Measurements from ENCODE around the gene OR2A25.
"Not testable (repeated sequence)": the region's sequence is repeated elsewhere in the genome, so short reads cannot be mapped to it uniquely, and the experiment has no call there.

Gene OR2A25, protein sequence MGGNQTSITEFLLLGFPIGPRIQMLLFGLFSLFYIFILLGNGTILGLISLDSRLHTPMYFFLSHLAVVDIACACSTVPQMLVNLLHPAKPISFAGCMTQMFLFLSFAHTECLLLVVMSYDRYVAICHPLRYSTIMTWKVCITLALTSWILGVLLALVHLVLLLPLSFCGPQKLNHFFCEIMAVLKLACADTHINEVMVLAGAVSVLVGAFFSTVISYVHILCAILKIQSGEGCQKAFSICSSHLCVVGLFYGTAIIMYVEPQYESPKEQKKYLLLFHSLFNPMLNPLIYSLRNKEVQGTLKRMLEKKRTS

GRCh38 chr7:144069511-144069910 lies at the start of gene OR2A25:
OR2A25 (plus strand) TSS chr7:144069811; CDS start chr7:144074220, 4,409 bp downstream.
- DNase-seq = no peak

DNA sequence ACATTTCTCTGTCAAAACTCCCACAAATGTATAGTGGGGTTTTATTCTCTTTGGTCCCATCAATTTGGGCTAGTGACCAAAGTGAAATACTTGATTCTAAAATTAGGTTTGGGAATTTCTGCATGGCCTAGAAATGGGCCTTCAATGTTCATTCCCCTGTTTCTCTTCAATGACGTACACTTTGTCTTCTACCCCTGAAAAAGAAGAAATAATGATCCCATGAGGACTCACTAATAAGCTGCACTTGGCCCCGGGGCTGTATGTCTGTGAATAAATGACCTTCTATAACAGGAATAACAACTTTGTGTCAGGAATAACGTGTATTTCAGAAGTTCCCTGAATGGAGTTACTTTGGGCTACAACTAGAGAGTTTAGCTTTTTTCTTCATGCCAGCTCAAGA lies 49.3 kb upstream of the OR2A25 start:
- no peak for DNase-seq

GRCh38 chr7:144022169-144022568 lies 47.4 kb upstream of the OR2A25 start:
- DNase-seq = no peak

DNA sequence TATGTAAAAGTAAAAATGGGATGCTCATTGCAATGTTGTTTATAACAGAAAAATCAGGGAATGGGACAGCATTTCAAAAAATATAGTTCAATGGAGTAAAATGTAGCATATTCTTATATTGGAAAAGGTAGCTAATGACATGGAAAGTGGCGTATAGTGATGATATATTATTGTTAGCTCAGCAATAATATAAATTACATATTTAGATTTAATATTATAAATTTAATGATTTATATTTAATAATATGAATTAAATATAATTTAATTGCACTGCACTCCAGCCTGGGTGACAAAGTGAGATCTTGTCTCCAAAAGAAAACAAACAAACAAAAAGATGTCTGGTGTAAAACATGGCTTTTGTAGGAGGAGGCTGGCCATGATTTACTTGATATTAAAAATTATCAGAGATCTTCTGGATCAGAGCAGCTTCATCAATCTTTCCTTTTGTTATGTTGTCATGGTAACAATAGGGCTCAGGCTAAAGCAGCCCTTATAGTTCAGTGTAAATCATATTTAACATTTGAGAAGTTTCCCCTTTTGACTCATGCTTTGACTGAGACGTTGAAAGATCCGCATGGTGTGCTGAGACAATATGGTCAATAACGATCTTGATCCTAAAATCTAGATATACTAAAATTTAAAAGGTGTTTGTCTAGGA lies 46.3 kb upstream of the OR2A25 start:
- no peak for DNase-seq

GRCh38 chr7:144024213-144024612 lies 45.4 kb upstream of the OR2A25 start:
- no peak for DNase-seq

DNA sequence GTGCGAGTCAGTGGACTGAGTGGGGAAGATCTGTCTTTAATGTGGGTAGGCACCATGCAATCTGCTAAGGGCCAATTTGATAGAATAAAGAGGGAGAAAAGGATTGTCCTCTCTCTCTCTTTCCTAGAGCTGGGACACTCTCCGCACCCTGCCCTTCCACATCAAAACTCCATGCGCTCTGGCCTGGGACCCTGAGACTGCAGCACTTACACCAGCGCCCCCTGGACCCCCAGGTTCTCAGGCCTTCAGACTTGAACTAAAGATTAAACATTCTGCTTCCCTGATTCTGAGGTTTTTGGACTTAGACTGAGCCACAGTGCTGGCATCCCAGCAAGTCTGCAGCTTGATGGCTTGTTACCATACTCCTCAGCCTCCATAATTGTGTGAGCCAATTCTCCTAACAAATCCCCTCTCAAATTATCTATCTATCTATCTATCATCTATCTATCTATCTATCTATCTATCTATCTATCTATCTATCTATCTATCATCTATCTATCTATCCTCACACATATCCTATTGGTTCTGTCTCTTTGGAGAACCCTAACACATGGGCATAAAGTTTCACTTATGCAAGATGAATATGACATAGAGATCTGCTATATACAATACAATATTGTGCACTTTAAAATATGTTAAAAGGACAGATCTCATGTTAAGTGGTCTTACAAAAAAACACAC lies 43.3 kb upstream of the OR2A25 start:
- DNase-seq = no peak

DNA sequence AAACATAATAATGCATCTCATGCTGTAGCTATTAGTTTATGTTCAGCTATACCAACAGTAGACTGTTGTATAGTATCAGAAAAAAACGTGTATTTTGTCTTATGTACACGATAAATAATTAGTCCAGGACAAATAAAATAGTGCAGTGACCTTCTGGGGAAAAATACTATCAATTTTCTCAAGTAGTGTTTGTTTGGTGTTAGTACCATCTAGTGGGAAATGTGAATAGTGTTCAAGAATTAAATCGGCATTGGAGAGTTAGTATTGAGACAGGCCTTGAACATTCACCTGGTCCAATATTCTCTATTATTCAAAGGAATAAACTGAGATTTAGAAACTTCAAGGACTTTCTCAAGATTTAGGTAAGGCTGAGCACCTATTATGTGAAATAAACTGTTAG lies 42.5 kb upstream of the OR2A25 start:
- DNase-seq = no peak

DNA sequence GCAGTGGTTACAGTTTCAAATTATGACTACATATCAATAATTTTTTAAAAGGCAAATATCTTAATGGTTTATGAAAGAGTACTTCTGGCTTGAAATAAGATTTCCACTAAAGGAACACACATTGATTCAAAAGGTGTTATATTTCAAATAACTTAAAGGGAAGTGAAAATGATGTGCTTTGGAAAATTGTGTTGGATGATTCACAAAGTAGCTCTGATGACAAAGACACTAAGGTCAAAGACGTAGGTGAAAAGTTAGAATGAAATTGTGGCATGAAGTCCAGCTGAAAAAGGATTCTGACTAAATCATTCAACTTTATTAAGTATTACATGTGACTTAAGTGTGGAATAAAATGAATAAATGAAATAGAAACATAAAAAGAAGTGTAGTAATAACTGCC lies 41.6 kb upstream of the OR2A25 start:
- no peak for DNase-seq

- DNase-seq = no peak
Observed at GRCh38 chr7:144028547-144028946, 41.1 kb upstream of the OR2A25 start.

DNA sequence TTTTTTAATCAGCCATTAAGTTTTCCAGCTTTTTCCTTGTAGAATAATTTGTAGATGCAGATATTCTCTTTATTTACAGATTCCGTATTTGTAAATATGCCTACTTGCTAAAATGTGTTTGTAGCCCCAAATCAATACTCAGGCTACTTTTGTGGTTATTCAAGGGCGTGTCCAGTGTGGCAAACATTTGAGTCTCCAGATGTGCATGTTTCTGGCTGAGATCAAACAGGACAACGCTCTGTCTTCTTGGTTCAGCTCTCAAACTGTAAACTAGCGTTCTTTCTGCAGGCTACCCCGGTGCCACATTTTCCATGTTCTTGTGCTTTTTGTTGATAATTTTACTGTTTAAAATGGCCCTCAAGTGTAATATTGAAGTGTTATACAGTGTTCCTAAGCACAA lies 37.1 kb upstream of the OR2A25 start:
- no peak for DNase-seq

- no peak for DNase-seq
Observed at GRCh38 chr7:144032985-144033709, 36.5 kb upstream of the OR2A25 start.

DNA sequence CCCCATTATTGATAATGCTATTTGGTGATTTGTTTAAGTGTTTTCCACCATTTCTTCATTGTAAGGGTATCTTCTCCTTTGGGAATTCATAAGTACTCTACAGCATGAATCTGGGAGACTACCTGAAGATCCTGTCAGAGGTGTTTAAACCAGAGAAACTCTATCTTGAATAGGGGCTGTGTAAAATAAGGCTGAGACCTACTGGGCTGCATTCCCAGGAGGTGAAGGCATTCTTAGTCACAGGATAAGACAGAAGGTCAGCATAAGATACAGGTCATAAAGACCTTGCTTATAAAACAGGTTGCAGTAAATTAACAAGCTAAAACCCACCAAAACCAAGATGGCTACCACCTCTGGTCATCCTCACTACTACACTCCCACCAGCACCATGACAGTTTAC lies 34.2 kb upstream of the OR2A25 start:
- no peak for DNase-seq

- no peak for DNase-seq
Observed at GRCh38 chr7:144036302-144036885, 33.2 kb upstream of the OR2A25 start.

GRCh38 chr7:144037414-144038035 lies 32.1 kb upstream of the OR2A25 start:
- no peak for DNase-seq

DNA sequence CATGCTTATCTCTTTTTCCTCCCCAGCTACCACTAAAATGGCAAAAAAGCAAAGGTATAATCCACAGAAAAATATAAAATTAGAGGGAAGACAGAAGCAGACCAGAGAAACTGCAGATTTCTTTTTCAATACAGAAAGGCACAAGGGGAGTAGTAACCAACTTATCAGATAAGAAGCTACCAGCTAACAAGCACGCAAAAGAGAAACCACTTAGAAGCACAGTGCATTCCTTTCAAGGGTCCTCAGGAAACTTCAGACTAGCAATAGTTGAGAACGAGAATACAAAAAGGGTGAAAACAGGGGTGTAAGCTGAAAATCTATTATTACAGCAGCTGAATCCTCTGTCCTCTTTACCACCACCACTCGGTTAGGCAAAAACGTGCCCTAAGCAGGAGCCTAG lies 30.7 kb upstream of the OR2A25 start:
- DNase-seq = no peak

GRCh38 chr7:144048648-144049047 lies 21.0 kb upstream of the OR2A25 start, which contains the start of gene OR2A5:
OR2A5 (plus strand) TSS chr7:144048948; CDS start chr7:144050402, 1,454 bp downstream.
- DNase-seq = no peak

DNA sequence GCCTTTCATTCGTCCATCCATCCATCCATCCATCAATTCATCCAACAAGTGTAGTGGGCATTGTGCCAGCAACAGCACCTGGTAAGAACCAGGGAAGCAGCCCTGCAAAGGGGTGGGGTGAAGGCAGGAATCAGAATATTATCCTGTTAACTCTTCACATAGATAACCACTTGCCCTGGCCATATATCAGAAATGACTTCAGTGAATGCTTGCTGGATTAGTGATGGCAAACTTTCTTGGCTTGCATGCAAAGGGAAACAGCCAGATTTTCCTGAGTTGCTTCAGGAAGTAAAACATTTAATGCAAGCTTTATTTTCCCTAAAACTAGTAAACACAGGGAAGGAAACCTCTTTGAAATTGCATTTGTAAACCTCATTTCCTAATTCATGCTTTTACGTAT lies 20.1 kb upstream of the OR2A25 start:
- DNase-seq = no peak

- DNase-seq = no peak
Observed at GRCh38 chr7:144050093-144050492, 19.5 kb upstream of the OR2A25 start.

DNA sequence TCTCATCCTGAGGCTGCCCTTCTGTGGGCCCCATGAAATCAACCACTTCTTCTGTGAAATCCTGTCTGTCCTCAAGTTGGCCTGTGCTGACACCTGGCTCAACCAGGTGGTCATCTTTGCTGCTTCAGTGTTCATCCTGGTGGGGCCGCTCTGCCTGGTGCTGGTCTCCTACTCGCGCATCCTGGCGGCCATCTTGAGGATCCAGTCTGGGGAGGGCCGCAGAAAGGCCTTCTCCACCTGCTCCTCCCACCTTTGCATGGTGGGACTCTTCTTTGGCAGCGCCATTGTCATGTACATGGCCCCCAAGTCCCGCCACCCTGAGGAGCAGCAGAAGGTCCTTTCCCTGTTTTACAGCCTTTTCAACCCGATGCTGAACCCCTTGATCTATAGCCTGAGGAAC lies 18.7 kb upstream of the OR2A25 start:
- DNase-seq = not testable (repeated sequence)

DNA sequence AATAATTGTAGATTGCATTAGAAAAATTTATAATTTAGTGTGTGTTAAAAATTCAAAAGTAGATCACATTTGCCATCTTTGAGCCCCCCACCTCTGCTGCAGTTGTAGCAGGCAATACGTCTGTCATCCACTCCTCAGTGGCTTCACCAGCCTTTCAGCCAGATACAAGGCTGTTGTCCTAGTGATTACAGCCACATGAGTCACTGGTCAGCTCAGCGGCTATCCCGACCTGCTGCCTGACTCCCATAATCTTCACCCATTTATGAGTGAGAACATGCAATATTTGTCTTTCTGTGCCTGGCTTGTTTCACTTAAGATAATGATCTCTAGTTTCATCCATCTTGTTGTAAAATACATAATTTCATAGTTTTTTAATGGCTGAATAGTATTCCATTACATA lies 11.7 kb upstream of the OR2A25 start:
- no peak for DNase-seq

GRCh38 chr7:144063710-144064109 lies 5.9 kb upstream of the OR2A25 start:
- no peak for DNase-seq

- no peak for DNase-seq
Observed at GRCh38 chr7:144069953-144070352, 342 bp downstream of the OR2A25 start.

- no peak for DNase-seq
Observed at GRCh38 chr7:144074374-144074773, 4.8 kb downstream of the OR2A25 start.
